SW480 (cell line): Measurements from ENCODE around the gene ZNRF2.
"Not testable (repeated sequence)": the region's sequence is repeated elsewhere in the genome, so short reads cannot be mapped to it uniquely, and the experiment has no call there.

ENCODE experiments used
- DNase-seq: peaks from one replicate; pipeline ENCODE4 v3.0.0-alpha.2; 2016; ENCODE audit warnings: low spot score

ZNRF2 gene

GRCh38 chr7:30290317-30290716, 5.9 kb downstream of the ZNRF2 start:
- not testable (repeated sequence) for DNase-seq

GRCh38 chr7:30292416-30293038, 8.1 kb downstream of the ZNRF2 start:
- DNase-seq, result not testable (repeated sequence)

GRCh38 chr7:30296304-30296703, 11.9 kb downstream of the ZNRF2 start:
- DNase-seq, result not testable (repeated sequence)

GRCh38 chr7:30297499-30297898, 13.1 kb downstream of the ZNRF2 start:
- not testable (repeated sequence) for DNase-seq

- DNase-seq, result not testable (repeated sequence)
Observed at GRCh38 chr7:30298409-30298808, 14.0 kb downstream of the ZNRF2 start.

- DNase-seq, result no peak
Observed at GRCh38 chr7:30301751-30302150, 17.4 kb downstream of the ZNRF2 start.

GRCh38 chr7:30302656-30303311, 18.4 kb downstream of the ZNRF2 start:
- no peak for DNase-seq

- no peak for DNase-seq
Observed at GRCh38 chr7:30303312-30304039, 19.1 kb downstream of the ZNRF2 start.

GRCh38 chr7:30304177-30304884, 19.9 kb downstream of the ZNRF2 start:
- no peak for DNase-seq

GRCh38 chr7:30306976-30307375, 22.6 kb downstream of the ZNRF2 start:
- no peak for DNase-seq

GRCh38 chr7:30308389-30308788, 24.0 kb downstream of the ZNRF2 start:
- DNase-seq, result no peak

GRCh38 chr7:30309302-30309701, 24.9 kb downstream of the ZNRF2 start:
- DNase-seq, result no peak

- no peak for DNase-seq
Observed at GRCh38 chr7:30309842-30310435, 25.5 kb downstream of the ZNRF2 start.

GRCh38 chr7:30310674-30311362, 26.4 kb downstream of the ZNRF2 start:
- no peak for DNase-seq

GRCh38 chr7:30312178-30312577, 27.8 kb downstream of the ZNRF2 start:
- no peak for DNase-seq

- no peak for DNase-seq
Observed at GRCh38 chr7:30313348-30313747, 29.0 kb downstream of the ZNRF2 start.

GRCh38 chr7:30313793-30314192, 29.4 kb downstream of the ZNRF2 start:
- no peak for DNase-seq

- no peak for DNase-seq
Observed at GRCh38 chr7:30315589-30315988, 31.2 kb downstream of the ZNRF2 start.

- DNase-seq, result no peak
Observed at GRCh38 chr7:30320392-30320791, 36.0 kb downstream of the ZNRF2 start.

- no peak for DNase-seq
Observed at GRCh38 chr7:30321089-30321881, 36.9 kb downstream of the ZNRF2 start.

GRCh38 chr7:30321882-30322192, 37.4 kb downstream of the ZNRF2 start:
- no peak for DNase-seq
